ENCODE results near the gene TPP1. TPM values are rescaled to one million over a fixed set of nuclear protein-coding genes. Genes with fewer than 3 reads are reported as not detected.

Gene TPP1
- total and polyA plus RNA-seq, 9 of the 15 experiments (the other 6 are each of a cell fraction or from before 2014, with no cell fraction given): 7.5 to 75.8 (median 15.7) TPM

- TF ChIP-seq ZNF778 (CRISPR knock-in tag; IDR thresholded peaks at IDR 0.05) (no peak), BACH1 (tag; IDR thresholded peaks at IDR 0.05) (no peak), NR2C2 (CRISPR knock-in tag; IDR thresholded peaks at IDR 0.05) (peak; percentile 88), NR2C2 (tag; IDR thresholded peaks at IDR 0.05) (peak; percentile 90), EP300 (IDR thresholded peaks at IDR 0.05; ENCODE audit: low read length) (peak; percentile 32; the same call in 1 of the 2 replicates), ZKSCAN1 (IDR thresholded peaks at IDR 0.05; ENCODE audit: low read depth, low read length) (peak; percentile 97), ZNF76 (CRISPR knock-in tag; IDR thresholded peaks at IDR 0.05; ENCODE audit: borderline replicate concordance) (no peak), MEIS2 (IDR thresholded peaks at IDR 0.05; ENCODE audit: partially characterized antibody) (peak; percentile 59), ZNF583 (CRISPR knock-in tag; IDR thresholded peaks at IDR 0.05) (0 out of 2 replicates have a peak, but pooled peaks have one; percentile 2), RUNX1 (IDR thresholded peaks at IDR 0.05; ENCODE audit: low read depth) (no peak), ETV5 (CRISPR knock-in tag; IDR thresholded peaks at IDR 0.05; ENCODE audit: low read depth) (0 out of 2 replicates have a peak, but pooled peaks have one; percentile 39), ZNF395 (CRISPR knock-in tag; IDR thresholded peaks at IDR 0.05) (peak; percentile 53; the same call in 1 of the 2 replicates), E2F6 (IDR thresholded peaks at IDR 0.05; ENCODE audit: borderline replicate concordance in 1 of 2, extremely low read depth in 1 of 2, insufficient read depth in 1 of 2, insufficient read length in 1 of 2, low read depth in 1 of 2, low read length in 1 of 2, poor library complexity in 1 of 2, severe bottlenecking in 1 of 2) (peak in 1 of 2 experiments; percentile 8), L3MBTL2 (IDR thresholded peaks at IDR 0.05) (0 out of 2 replicates have a peak, but pooled peaks have one; percentile 18), ZNF592 (IDR thresholded peaks at IDR 0.05) (peak; percentile 57; the same call in 1 of the 2 replicates)
Measured at GRCh38 chr11:6635082-6635932, 16.1 kb upstream of the TPP1 start (continued).

All from K562 (cell line).